Gastroesophageal sphincter (tissue), 4 donors: ENCODE data around the gene SSH2. TPM values are rescaled to one million over a fixed set of nuclear protein-coding genes. Genes with fewer than 3 reads are reported as not detected.

Source experiments
- ATAC-seq: fragments of 150-250 bp; one replicate; pipeline ENCODE4 v1.9.1; 2016; ENCODE audit warnings: mild to moderate bottlenecking, moderate library complexity
- H3K27ac ChIP-seq, 4 donors: fragments of 200-600 bp; sonication (generic) in 3 of 4; 1 replicate in 3 of 4; 2 replicates in 1 of 4; pipeline ENCODE4 v1.5.1; 2016 to 2019
- H3K27me3 ChIP-seq: fragments of 200-600 bp; sonication (generic); one replicate; pipeline ENCODE4 v1.5.1; 2019
- H3K36me3 ChIP-seq, 2 donors: fragments of 200-600 bp; sonication (generic); one replicate each; pipeline ENCODE4 v1.5.1; 2019; ENCODE audit warnings: control low read depth in 1 of 2
- H3K4me1 ChIP-seq, 3 donors: fragments of 200-600 bp; sonication (generic); 1 replicate in 2 of 3; 2 replicates in 1 of 3; pipeline ENCODE4 v1.5.1; 2016 to 2019; ENCODE audit warnings: control low read depth in 2 of 3
- H3K4me3 ChIP-seq, 2 donors: fragments of 200-600 bp; sonication (generic); one replicate each; pipeline ENCODE4 v1.5.1; 2019; ENCODE audit warnings: mild to moderate bottlenecking in 1 of 2, moderate library complexity in 1 of 2
- H3K9me3 ChIP-seq, 3 donors: fragments of 200-600 bp; sonication (generic); one replicate each; pipeline ENCODE4 v1.5.1; 2017 to 2019; ENCODE audit warnings: control low read depth in 2 of 3
- CTCF ChIP-seq, 4 experiments: fragments of 200-600 bp in 2 of 4; fragments of 450-650 bp in 2 of 4; sonication (generic) in 1 of 4; IDR thresholded peaks; one replicate each; pipeline ENCODE4 v1.5.1; 2017 to 2019; ENCODE audit warnings: antibody characterized with exemption in 4 of 4, mild to moderate bottlenecking in 2 of 4, moderate library complexity in 2 of 4
- EP300 ChIP-seq: sonication (generic); formaldehyde crosslinking; IDR thresholded peaks from one replicate; pipeline ENCODE4 v1.6.1; 2017; ENCODE audit warnings: antibody characterized with exemption, mild to moderate bottlenecking
- POLR2A ChIP-seq, 2 donors: fragments of 450-650 bp; IDR thresholded peaks; one replicate each; pipeline ENCODE4 v1.6.1; 2017; ENCODE audit warnings: antibody characterized with exemption in 2 of 2, mild to moderate bottlenecking in 2 of 2, moderate library complexity in 1 of 2
- POLR2AphosphoS5 ChIP-seq: sonication (generic); formaldehyde crosslinking; IDR thresholded peaks from one replicate; pipeline ENCODE4 v1.6.1; 2017; ENCODE audit warnings: antibody characterized with exemption
- WGBS, 2 donors: methylation state at CpG; one replicate each; pipeline ENCODE4 v1.1.5; 2018; ENCODE audit warnings: low coverage in 1 of 2; 5-methylcytosine and 5-hydroxymethylcytosine counted together
- total RNA-seq, 4 donors: library from RNA; depleted of rRNA; stranded (reverse); fragments of >200 nt; gene quantifications; one replicate each; pipeline ENCODE4 v1.1.0, GENCODE V29; 2016

The SSH2 gene
- total RNA-seq, 4 donors from 2014 or later, result 16.0 to 39.7 (median 24.9) TPM

GRCh38 chr17:29588562-29589411 lies 341.2 kb downstream of the SSH2 start:
- H3K4me1 ChIP-seq, result peaks cover 0 to 87% (median 66%) of the 10 kb centered on the region in 3 donors
- no CpG with 5 or more reads among the region's 72 CpGs for WGBS, 2 donors
- peak; percentile 29 for ATAC-seq
- peak overlapping the region; percentile 80 to 89 for H3K4me3 ChIP-seq
- H3K36me3 ChIP-seq, result peaks cover 0 to 1% of the 10 kb centered on the region in 2 donors
- no peaks in the 10 kb centered on the region for H3K9me3 ChIP-seq
- no peaks in the 10 kb centered on the region for H3K27me3 ChIP-seq
- H3K27ac ChIP-seq, result peak overlapping the region; percentile 56 to 98 (median 90)
- TF ChIP-seq CTCF (IDR thresholded peaks at IDR 0.05) (no peak), POLR2A (IDR thresholded peaks at IDR 0.05) (no peak), EP300 (no peak), POLR2AphosphoS5 (no peak)

GRCh38 chr17:29588017-29588561 lies 341.9 kb downstream of the SSH2 start:
- TF ChIP-seq POLR2A (IDR thresholded peaks at IDR 0.05) (no peak), CTCF (IDR thresholded peaks at IDR 0.05) (no peak), POLR2AphosphoS5 (no peak), EP300 (no peak)
- no peaks in the 10 kb centered on the region for H3K9me3 ChIP-seq
- peak overlapping the region; percentile 56 to 98 (median 90) for H3K27ac ChIP-seq
- H3K4me3 ChIP-seq, result peak overlapping the region; percentile 80 to 89
- no peak for ATAC-seq
- WGBS, 2 donors, result no CpG with 5 or more reads among the region's 8 CpGs
- H3K27me3 ChIP-seq, result no peaks in the 10 kb centered on the region
- peaks cover 0 to 8% of the 10 kb centered on the region in 2 donors for H3K36me3 ChIP-seq
- H3K4me1 ChIP-seq, result peaks cover 0 to 91% (median 65%) of the 10 kb centered on the region in 3 donors

- TF ChIP-seq POLR2A (IDR thresholded peaks at IDR 0.05) (no peak), POLR2AphosphoS5 (no peak), EP300 (no peak), CTCF (IDR thresholded peaks at IDR 0.05) (no peak)
- H3K4me1 ChIP-seq, result peaks cover 0 to 92% (median 63%) of the 10 kb centered on the region in 3 donors
These were observed 342.4 kb downstream of the SSH2 start for GRCh38 chr17:29587591-29587990.

GRCh38 chr17:29586676-29587469 lies 343.2 kb downstream of the SSH2 start:
- no peak for TF ChIP-seq EP300
- no peak for TF ChIP-seq POLR2AphosphoS5
- no peak for TF ChIP-seq POLR2A (IDR thresholded peaks at IDR 0.05)
- WGBS, 2 donors, result no CpG with 5 or more reads among the region's 9 CpGs
- Histone ChIP-seq H3K27me3 (no peaks in the 10 kb centered on the region), H3K9me3 (no peaks in the 10 kb centered on the region), H3K4me3 (peak overlapping the region in 1 of 2 donors; percentile 89), H3K36me3 (peaks cover 0 to 20% of the 10 kb centered on the region in 2 donors), H3K27ac (peak overlapping the region in 3 of 4 donors; percentile 89 to 98 (median 90)), H3K4me1 (peaks cover 0 to 92% (median 56%) of the 10 kb centered on the region in 3 donors)
- no peak for ATAC-seq

More at GRCh38 chr17:29587591-29587990, 342.4 kb downstream of the SSH2 start:
- ATAC-seq, result no peak
- peaks cover 0 to 13% of the 10 kb centered on the region in 2 donors for H3K36me3 ChIP-seq
- peak overlapping the region in 1 of 2 donors; percentile 89 for H3K4me3 ChIP-seq
- peak overlapping the region in 3 of 4 donors; percentile 89 to 98 (median 90) for H3K27ac ChIP-seq
- no peaks in the 10 kb centered on the region for H3K9me3 ChIP-seq
- WGBS, 2 donors, result 80% methylated on average over 1 of the region's 6 CpGs; no CpG with 5 or more reads in 1 of the 2 donors
- H3K27me3 ChIP-seq, result no peaks in the 10 kb centered on the region
